BLaER1 (cell line): ENCODE measurements around the gene ROR1.

Experiments used
- H3K27ac ChIP-seq: shearing (Covaris generic); formaldehyde crosslinking; 2 replicates; pipeline ENCODE4 v1.8.1; 2022
- H3K27me3 ChIP-seq: shearing (Covaris generic); formaldehyde crosslinking; 2 replicates; pipeline ENCODE4 v1.8.1; 2022
- H3K36me3 ChIP-seq: shearing (Covaris generic); formaldehyde crosslinking; 2 replicates; pipeline ENCODE4 v1.8.1; 2022
- H3K4me1 ChIP-seq: shearing (Covaris generic); formaldehyde crosslinking; 2 replicates; pipeline ENCODE4 v1.8.1; 2022
- H3K4me2 ChIP-seq: shearing (Covaris generic); formaldehyde crosslinking; 2 replicates; pipeline ENCODE4 v1.8.1; 2022
- H3K4me3 ChIP-seq: shearing (Covaris generic); formaldehyde crosslinking; 2 replicates; pipeline ENCODE4 v1.8.1; 2022
- H3K9ac ChIP-seq: shearing (Covaris generic); formaldehyde crosslinking; 2 replicates; pipeline ENCODE4 v1.8.1; 2022
- H3K9me3 ChIP-seq: shearing (Covaris generic); formaldehyde crosslinking; 2 replicates; pipeline ENCODE4 v1.8.1; 2022
- H4K20me1 ChIP-seq: shearing (Covaris generic); formaldehyde crosslinking; 2 replicates; pipeline ENCODE4 v1.8.1; 2022
- Cebpa-rat ChIP-seq: shearing (Covaris generic); IDR thresholded peaks from 2 replicates; pipeline ENCODE4 v1.8.1; 2022

ROR1 gene

DNA sequence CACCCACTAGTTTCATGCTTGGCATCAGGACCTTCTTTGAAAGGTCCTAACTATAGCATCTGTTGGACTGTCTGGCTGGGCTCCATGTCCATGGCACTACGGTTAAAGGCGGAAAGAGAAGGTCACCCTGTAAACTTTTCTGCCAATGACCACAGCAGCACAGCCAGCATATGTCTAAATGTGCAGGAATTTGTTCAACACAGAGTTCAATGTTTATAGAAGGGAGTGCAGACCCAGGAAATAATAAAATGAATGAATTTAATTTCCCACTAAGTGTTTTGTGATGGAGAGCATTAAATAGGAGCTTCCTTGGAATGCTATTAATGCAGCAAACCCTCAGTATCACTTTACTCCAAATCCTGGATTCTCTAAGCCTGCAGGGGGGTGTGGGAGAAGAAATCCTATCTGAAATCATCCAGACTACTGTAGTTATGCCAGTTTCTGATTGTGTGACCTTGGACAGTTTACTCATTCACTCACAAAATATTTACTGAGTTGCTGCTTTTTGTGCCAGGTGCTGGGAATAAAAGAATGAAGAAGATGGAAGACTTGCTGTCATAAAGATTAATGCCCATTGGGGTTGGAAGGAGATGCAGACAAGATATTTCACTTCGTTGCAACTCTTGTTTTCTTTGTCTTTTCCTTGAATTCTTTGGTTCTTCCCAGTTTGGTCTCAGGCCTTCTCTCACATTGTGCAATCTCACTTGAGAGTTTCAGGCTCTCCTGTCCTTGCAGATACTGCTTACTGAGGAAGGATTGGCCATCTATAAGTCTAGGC lies 195.0 kb downstream of the ROR1 start:
- H3K36me3 ChIP-seq = no peaks in the 10 kb centered on the region
- H4K20me1 ChIP-seq = peaks cover 14% of the 10 kb centered on the region; the same call in 1 of the 2 replicates
- no peaks in the 10 kb centered on the region; the same call in 1 of the 2 replicates for H3K4me1 ChIP-seq
- TF ChIP-seq Cebpa-rat = no peak
- no peaks in the 10 kb centered on the region; the same call in 1 of the 2 replicates for H3K9me3 ChIP-seq
- no peak overlapping the region for H3K27ac ChIP-seq
- no peak overlapping the region for H3K4me3 ChIP-seq
- no peak overlapping the region for H3K9ac ChIP-seq
- H3K27me3 ChIP-seq = no peaks in the 10 kb centered on the region
- no peak overlapping the region for H3K4me2 ChIP-seq

DNA sequence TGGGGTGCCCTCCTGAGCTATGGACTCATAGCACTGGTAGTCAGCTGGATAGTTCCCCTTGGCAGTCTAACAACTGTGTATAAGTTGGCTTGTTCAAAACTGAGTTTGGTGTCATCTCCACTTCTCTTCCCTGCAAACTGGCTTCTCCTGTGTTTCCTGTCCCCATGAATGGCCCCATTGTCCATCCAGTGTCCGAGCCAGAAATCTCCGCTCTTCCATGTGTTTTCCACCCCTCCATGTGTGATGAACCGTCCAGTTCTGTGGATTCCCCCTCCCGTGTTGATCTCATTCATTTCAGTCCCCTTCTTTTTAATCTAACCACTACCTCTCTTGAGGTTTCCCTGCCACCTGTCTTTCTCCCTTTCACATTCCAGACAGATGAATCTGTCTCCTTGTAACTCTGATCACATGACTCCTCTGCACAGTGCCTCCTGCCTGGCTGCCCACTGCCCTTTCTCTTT lies 195.7 kb downstream of the ROR1 start:
- Histone ChIP-seq H3K4me2 (no peak overlapping the region), H3K4me1 (no peaks in the 10 kb centered on the region; the same call in 1 of the 2 replicates), H4K20me1 (peaks cover 14% of the 10 kb centered on the region; the same call in 1 of the 2 replicates), H3K27ac (no peak overlapping the region), H3K27me3 (no peaks in the 10 kb centered on the region), H3K36me3 (no peaks in the 10 kb centered on the region), H3K9ac (no peak overlapping the region), H3K4me3 (no peak overlapping the region), H3K9me3 (no peaks in the 10 kb centered on the region; the same call in 1 of the 2 replicates)
- TF ChIP-seq Cebpa-rat = no peak

- H4K20me1 ChIP-seq = peaks cover 14% of the 10 kb centered on the region; the same call in 1 of the 2 replicates
- no peak overlapping the region for H3K27ac ChIP-seq
- H3K27me3 ChIP-seq = no peaks in the 10 kb centered on the region
- H3K4me1 ChIP-seq = no peaks in the 10 kb centered on the region
- no peaks in the 10 kb centered on the region for H3K36me3 ChIP-seq
- H3K9me3 ChIP-seq = no peaks in the 10 kb centered on the region; the same call in 1 of the 2 replicates
- no peak overlapping the region for H3K9ac ChIP-seq
- TF ChIP-seq Cebpa-rat = no peak
- no peak overlapping the region for H3K4me2 ChIP-seq
- no peak overlapping the region for H3K4me3 ChIP-seq
Measured at GRCh38 chr1:63971557-63971956, 197.7 kb downstream of the ROR1 start.

DNA sequence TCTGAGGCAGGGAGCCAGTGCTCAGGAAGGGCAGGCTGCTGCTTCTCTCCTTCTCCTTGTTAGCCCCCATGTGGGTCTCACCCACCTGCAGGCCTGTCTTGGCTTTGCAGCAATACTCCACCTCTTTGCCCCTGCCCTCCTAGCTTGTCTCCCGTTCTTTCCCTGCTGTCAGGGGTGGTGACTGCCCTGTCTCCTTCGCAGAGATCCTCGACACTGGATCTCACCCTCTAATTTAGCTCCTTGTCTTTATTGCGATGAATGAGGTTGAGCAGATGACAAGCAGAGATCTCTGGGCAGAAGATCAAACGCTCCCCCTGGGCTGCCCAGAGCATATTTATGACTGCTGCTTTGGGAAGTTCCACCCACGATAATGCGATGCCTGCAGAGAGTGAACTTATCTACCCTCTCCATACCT lies 199.2 kb downstream of the ROR1 start:
- Histone ChIP-seq H3K27ac (no peak overlapping the region), H4K20me1 (peaks cover 14% of the 10 kb centered on the region; the same call in 1 of the 2 replicates), H3K27me3 (no peaks in the 10 kb centered on the region), H3K4me2 (no peak overlapping the region), H3K4me1 (no peaks in the 10 kb centered on the region), H3K9ac (no peak overlapping the region), H3K9me3 (no peaks in the 10 kb centered on the region; the same call in 1 of the 2 replicates), H3K4me3 (no peak overlapping the region), H3K36me3 (no peaks in the 10 kb centered on the region)
- no peak for TF ChIP-seq Cebpa-rat

- no peak overlapping the region for H3K4me3 ChIP-seq
- H3K36me3 ChIP-seq = no peaks in the 10 kb centered on the region
- no peak overlapping the region for H3K9ac ChIP-seq
- no peak for TF ChIP-seq Cebpa-rat
- no peaks in the 10 kb centered on the region for H3K9me3 ChIP-seq
- no peaks in the 10 kb centered on the region for H3K4me1 ChIP-seq
- H3K4me2 ChIP-seq = no peak overlapping the region
- no peak overlapping the region for H3K27ac ChIP-seq
- no peaks in the 10 kb centered on the region for H3K27me3 ChIP-seq
- no peaks in the 10 kb centered on the region for H4K20me1 ChIP-seq
Measured at GRCh38 chr1:63974966-63975365, 201.1 kb downstream of the ROR1 start.

GRCh38 chr1:63975481-63975880 lies 201.7 kb downstream of the ROR1 start:
- Histone ChIP-seq H4K20me1 (no peaks in the 10 kb centered on the region), H3K27ac (no peak overlapping the region), H3K4me2 (no peak overlapping the region), H3K9me3 (no peaks in the 10 kb centered on the region), H3K4me1 (no peaks in the 10 kb centered on the region), H3K36me3 (no peaks in the 10 kb centered on the region), H3K9ac (no peak overlapping the region), H3K4me3 (no peak overlapping the region), H3K27me3 (no peaks in the 10 kb centered on the region)
- no peak for TF ChIP-seq Cebpa-rat

DNA sequence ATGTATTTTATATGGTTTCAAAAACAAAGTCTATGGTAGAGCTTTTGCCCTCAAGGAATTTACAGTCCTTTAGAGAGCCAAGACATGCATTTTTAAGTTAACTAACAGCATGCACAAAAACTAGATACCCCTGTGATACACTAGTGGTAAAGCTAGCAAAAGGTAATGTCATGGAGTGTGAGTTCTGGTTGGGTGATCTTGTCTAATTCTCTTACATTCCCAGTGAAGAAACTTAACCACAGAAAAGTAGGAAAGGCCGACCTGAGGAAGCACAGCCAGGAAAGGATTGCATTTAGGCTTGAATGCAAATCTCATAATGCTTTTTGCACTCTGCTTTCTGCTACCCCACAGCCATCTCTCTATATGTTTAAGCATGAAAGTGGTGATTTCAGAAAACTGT lies 202.2 kb downstream of the ROR1 start:
- H3K9me3 ChIP-seq = no peaks in the 10 kb centered on the region
- no peak overlapping the region for H3K27ac ChIP-seq
- H3K27me3 ChIP-seq = no peaks in the 10 kb centered on the region
- no peak overlapping the region for H3K4me2 ChIP-seq
- H3K36me3 ChIP-seq = no peaks in the 10 kb centered on the region
- H3K4me1 ChIP-seq = no peaks in the 10 kb centered on the region
- no peak overlapping the region for H3K9ac ChIP-seq
- no peak overlapping the region for H3K4me3 ChIP-seq
- H4K20me1 ChIP-seq = no peaks in the 10 kb centered on the region
- no peak for TF ChIP-seq Cebpa-rat

- H3K4me2 ChIP-seq = no peak overlapping the region
- no peak overlapping the region for H3K27ac ChIP-seq
- no peak for TF ChIP-seq Cebpa-rat
- H3K27me3 ChIP-seq = no peaks in the 10 kb centered on the region
- no peak overlapping the region for H3K4me3 ChIP-seq
- H4K20me1 ChIP-seq = no peaks in the 10 kb centered on the region
- H3K9me3 ChIP-seq = no peaks in the 10 kb centered on the region
- H3K4me1 ChIP-seq = no peaks in the 10 kb centered on the region
- no peaks in the 10 kb centered on the region for H3K36me3 ChIP-seq
- H3K9ac ChIP-seq = no peak overlapping the region
Measured at GRCh38 chr1:63977466-63977865, 203.6 kb downstream of the ROR1 start.

GRCh38 chr1:63980740-63981407 lies 207.1 kb downstream of the ROR1 start:
- H3K4me1 ChIP-seq = no peaks in the 10 kb centered on the region
- no peak for TF ChIP-seq Cebpa-rat
- no peaks in the 10 kb centered on the region for H3K9me3 ChIP-seq
- H3K27me3 ChIP-seq = no peaks in the 10 kb centered on the region
- H3K36me3 ChIP-seq = no peaks in the 10 kb centered on the region
- no peak overlapping the region for H3K27ac ChIP-seq
- peaks cover 7% of the 10 kb centered on the region; the same call in 1 of the 2 replicates for H4K20me1 ChIP-seq
- no peak overlapping the region for H3K4me2 ChIP-seq
- no peak overlapping the region for H3K4me3 ChIP-seq
- no peak overlapping the region for H3K9ac ChIP-seq

- H4K20me1 ChIP-seq = peaks cover 7% of the 10 kb centered on the region; the same call in 1 of the 2 replicates
- TF ChIP-seq Cebpa-rat = no peak
- no peak overlapping the region for H3K9ac ChIP-seq
- H3K9me3 ChIP-seq = no peaks in the 10 kb centered on the region
- H3K4me3 ChIP-seq = no peak overlapping the region
- H3K4me1 ChIP-seq = no peaks in the 10 kb centered on the region
- H3K27me3 ChIP-seq = no peaks in the 10 kb centered on the region
- no peaks in the 10 kb centered on the region for H3K36me3 ChIP-seq
- no peak overlapping the region for H3K27ac ChIP-seq
- H3K4me2 ChIP-seq = no peak overlapping the region
Measured at GRCh38 chr1:63981408-63981773, 207.6 kb downstream of the ROR1 start.
